Raji (cell line): Measurements from ENCODE around the gene TCTN1.

Experiments
- POLR2A ChIP-seq: IDR thresholded peaks from 2 replicates; pipeline ENCODE4 v1.6.1; 2011; ENCODE audit warnings: low read depth, low read length, control low read depth; ENCODE audit not compliant: insufficient read depth

TCTN1 gene

GRCh38 chr12:110689281-110690126 lies 75.6 kb downstream of the TCTN1 start:
- no peak for TF ChIP-seq POLR2A

- TF ChIP-seq POLR2A, result no peak
Measured at GRCh38 chr12:110690127-110690430, 76.2 kb downstream of the TCTN1 start.

- no peak for TF ChIP-seq POLR2A
Measured at GRCh38 chr12:110693731-110694130, 79.8 kb downstream of the TCTN1 start.

- TF ChIP-seq POLR2A, result no peak
Measured at GRCh38 chr12:110694330-110694901, 80.5 kb downstream of the TCTN1 start.

- no peak for TF ChIP-seq POLR2A
Measured at GRCh38 chr12:110696283-110696682, 82.4 kb downstream of the TCTN1 start.

DNA sequence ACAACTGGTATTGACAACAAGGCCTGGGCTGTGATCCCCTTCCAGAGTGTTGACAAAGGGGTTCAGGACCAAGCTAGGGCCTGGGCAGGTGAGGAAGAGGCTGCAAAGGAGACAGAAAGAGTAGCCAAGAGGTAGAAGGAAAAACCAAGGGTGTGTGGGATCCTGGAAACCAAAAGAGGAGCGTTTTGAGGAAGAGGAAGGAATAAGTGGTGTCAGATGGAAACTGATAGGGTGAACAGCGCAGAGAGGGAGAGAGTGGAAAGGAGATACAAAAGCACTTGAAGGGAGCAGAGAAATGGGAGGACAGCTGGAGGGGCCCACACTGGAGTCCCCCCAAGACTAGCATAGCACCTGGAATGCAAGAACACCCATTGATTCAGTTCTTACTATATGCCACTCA lies 83.3 kb downstream of the TCTN1 start:
- TF ChIP-seq POLR2A, result no peak

DNA sequence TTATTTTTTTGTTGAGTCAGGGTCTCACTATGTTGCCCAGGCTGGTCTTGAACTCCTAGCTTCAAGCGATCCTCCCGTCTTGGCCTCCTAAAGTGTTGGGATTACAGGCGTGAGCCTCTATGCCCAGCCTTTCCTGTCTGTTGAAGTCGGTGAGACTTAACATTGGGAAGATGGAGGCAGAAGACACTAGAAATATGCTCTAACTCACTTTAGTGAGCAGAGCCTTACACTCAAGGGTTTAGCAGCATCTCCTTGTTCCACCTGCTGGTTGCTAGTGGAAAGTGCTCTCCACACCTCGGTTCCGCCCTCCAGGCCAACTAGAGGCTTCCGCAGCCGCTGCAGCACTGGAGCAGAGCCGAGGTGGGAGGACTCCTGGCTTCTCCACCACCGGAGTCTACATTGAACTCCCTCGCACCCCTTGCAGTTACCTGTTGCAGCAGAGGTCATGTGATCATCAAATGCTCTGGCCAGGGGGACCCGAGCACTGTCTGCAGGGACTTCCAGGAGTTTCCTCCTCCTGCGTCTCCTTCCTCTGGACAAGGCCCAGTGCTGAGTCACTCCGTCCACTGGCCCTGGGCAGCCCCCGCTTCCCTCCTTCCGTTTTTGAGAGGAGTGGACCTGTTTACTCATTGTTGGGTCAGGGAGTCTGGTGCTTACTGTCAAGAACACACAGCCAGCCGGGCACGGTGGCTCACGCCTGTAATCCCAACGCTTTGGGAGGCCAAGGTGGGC lies 84.4 kb downstream of the TCTN1 start:
- no peak for TF ChIP-seq POLR2A
